ENCODE measurements around the gene LIPT1.

- TF ChIP-seq ZFP3 (CRISPR knock-in tag; IDR thresholded peaks at IDR 0.05), result no peak
- TF ChIP-seq ZNF70 (CRISPR knock-in tag; IDR thresholded peaks at IDR 0.05), result no peak
These were observed 43.5 kb upstream of the LIPT1 start for GRCh38 chr2:99111236-99111635.

Data from SK-N-SH treated with all-trans-retinoic acid at 6 μM for 48 hours (cell line).